Measurements from ENCODE around the gene OR1A1. TPM values are rescaled to one million over a fixed set of nuclear protein-coding genes. Genes with fewer than 3 reads are reported as not detected.
"Not testable (repeated sequence)": the region's sequence is repeated elsewhere in the genome, so short reads cannot be mapped to it uniquely, and the experiment has no call there.

Gene OR1A1, protein sequence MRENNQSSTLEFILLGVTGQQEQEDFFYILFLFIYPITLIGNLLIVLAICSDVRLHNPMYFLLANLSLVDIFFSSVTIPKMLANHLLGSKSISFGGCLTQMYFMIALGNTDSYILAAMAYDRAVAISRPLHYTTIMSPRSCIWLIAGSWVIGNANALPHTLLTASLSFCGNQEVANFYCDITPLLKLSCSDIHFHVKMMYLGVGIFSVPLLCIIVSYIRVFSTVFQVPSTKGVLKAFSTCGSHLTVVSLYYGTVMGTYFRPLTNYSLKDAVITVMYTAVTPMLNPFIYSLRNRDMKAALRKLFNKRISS
- not detected for polyA plus RNA-seq (2013, experiment 1 of 2)
- polyA plus RNA-seq (2013, experiment 2 of 2) = not detected

GRCh38 chr17:3207367-3207766 lies at the start of gene OR1A1:
Gene OR1A1 (plus strand): TSS chr17:3207667. CDS start chr17:3215621, 7,954 bp downstream.
- Histone ChIP-seq H3K9ac (ENCODE audit: low read depth, low read length) (no peak within 1 kb of the TSS), H3K27ac (ENCODE audit: low read depth, low read length) (no peak within 1 kb of the TSS), H3K27me3 (ENCODE audit: insufficient read depth, low read length) (no peaks in the 10 kb centered on the region), H3K9me3 (ENCODE audit: insufficient read depth, low read depth, low read length) (peaks cover 28% of the 10 kb centered on the region), H3K4me3 (ENCODE audit: low read length) (no peak within 1 kb of the TSS), H3K36me3 (ENCODE audit: insufficient read depth, low read length) (no peaks in the 10 kb centered on the region), H3K4me1 (ENCODE audit: insufficient read depth, low read length) (no peaks in the 10 kb centered on the region)
- 78% methylated on average over 7 of the region's 7 CpGs for WGBS

DNA sequence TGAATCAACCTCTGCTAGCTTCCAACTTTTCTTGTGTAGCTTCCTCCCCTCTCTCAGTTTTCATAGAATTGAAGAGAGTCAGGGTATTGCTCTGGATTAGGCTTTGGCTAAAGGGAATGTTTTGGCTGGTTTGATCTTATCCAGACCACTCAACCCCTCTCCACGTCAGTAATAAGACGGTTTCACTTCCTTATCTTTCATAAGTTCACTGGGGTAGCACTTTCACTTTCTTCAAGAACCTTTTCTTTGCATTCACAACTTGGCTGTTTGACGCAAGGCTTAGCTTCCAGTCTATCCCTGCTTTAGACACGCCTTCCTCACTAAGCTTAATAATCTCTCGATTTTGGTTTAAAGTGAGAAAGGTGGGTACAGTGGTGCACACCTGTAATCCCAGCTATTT lies 39.9 kb upstream of the OR1A1 start:
- WGBS = 86% methylated on average over 5 of the region's 5 CpGs
- Histone ChIP-seq H3K9ac (ENCODE audit: low read depth, low read length) (no peak overlapping the region), H3K4me1 (ENCODE audit: insufficient read depth, low read length) (no peaks in the 10 kb centered on the region), H3K4me3 (ENCODE audit: low read length) (no peak overlapping the region), H3K27ac (ENCODE audit: low read depth, low read length) (no peak overlapping the region), H3K27me3 (ENCODE audit: insufficient read depth, low read length) (no peaks in the 10 kb centered on the region), H3K36me3 (ENCODE audit: insufficient read depth, low read length) (no peaks in the 10 kb centered on the region), H3K9me3 (ENCODE audit: insufficient read depth, low read depth, low read length) (peaks cover 32% of the 10 kb centered on the region)

GRCh38 chr17:3189961-3190360 lies 17.5 kb upstream of the OR1A1 start:
- H3K4me3 ChIP-seq (ENCODE audit: low read length) = no peak overlapping the region
- 74% methylated on average over 4 of the region's 4 CpGs for WGBS
- no peak overlapping the region for H3K27ac ChIP-seq (ENCODE audit: low read depth, low read length)
- H3K36me3 ChIP-seq (ENCODE audit: insufficient read depth, low read length) = no peaks in the 10 kb centered on the region
- H3K4me1 ChIP-seq (ENCODE audit: insufficient read depth, low read length) = no peaks in the 10 kb centered on the region
- no peaks in the 10 kb centered on the region for H3K27me3 ChIP-seq (ENCODE audit: insufficient read depth, low read length)
- no peak overlapping the region for H3K9ac ChIP-seq (ENCODE audit: low read depth, low read length)
- H3K9me3 ChIP-seq (ENCODE audit: insufficient read depth, low read depth, low read length) = peaks cover 42% of the 10 kb centered on the region

- Histone ChIP-seq H3K27me3 (ENCODE audit: insufficient read depth, low read length) (no peaks in the 10 kb centered on the region), H3K9ac (ENCODE audit: low read depth, low read length) (no peak within 1 kb of the TSS), H3K9me3 (ENCODE audit: insufficient read depth, low read depth, low read length) (peaks cover 36% of the 10 kb centered on the region), H3K27ac (ENCODE audit: low read depth, low read length) (no peak within 1 kb of the TSS), H3K4me3 (ENCODE audit: low read length) (no peak within 1 kb of the TSS), H3K36me3 (ENCODE audit: insufficient read depth, low read length) (no peaks in the 10 kb centered on the region), H3K4me1 (ENCODE audit: insufficient read depth, low read length) (no peaks in the 10 kb centered on the region)
- 58% methylated on average over 3 of the region's 4 CpGs for WGBS
Measured at GRCh38 chr17:3197219-3197618, 10.2 kb upstream of the OR1A1 start, which contains the start of gene OR1A2. Gene OR1A2 (plus strand): TSS chr17:3197519. CDS start chr17:3197519, 0 bp downstream.

DNA sequence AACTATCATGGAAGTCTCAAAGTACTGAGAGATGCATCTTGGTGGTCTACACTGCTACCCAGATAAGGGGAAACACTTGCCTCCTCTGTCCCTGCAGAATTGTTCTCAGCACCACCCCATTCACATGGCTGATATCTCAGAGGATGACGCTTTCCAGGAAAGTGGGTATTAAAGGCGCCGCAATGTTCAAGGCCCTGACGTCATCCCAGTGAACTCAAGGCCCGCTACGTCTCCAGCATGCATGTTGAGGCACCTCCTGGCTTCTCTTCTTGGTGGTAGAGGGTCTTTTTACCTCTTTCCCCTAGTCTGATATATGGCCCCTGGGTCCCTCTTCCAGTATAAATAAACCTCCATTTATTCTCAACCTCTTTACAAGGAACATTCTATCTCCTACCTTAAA lies 1.0 kb downstream of the OR1A1 start:
- Histone ChIP-seq H3K4me1 (ENCODE audit: insufficient read depth, low read length) (no peaks in the 10 kb centered on the region), H3K4me3 (ENCODE audit: low read length) (no peak overlapping the region), H3K27me3 (ENCODE audit: insufficient read depth, low read length) (no peaks in the 10 kb centered on the region), H3K9me3 (ENCODE audit: insufficient read depth, low read depth, low read length) (peaks cover 21% of the 10 kb centered on the region; the same call in 1 of the 2 replicates), H3K27ac (ENCODE audit: low read depth, low read length) (no peak overlapping the region), H3K36me3 (ENCODE audit: insufficient read depth, low read length) (no peaks in the 10 kb centered on the region), H3K9ac (ENCODE audit: low read depth, low read length) (no peak overlapping the region)
- WGBS = 75% methylated on average over 6 of the region's 6 CpGs

- H3K36me3 ChIP-seq (ENCODE audit: insufficient read depth, low read length) = no peaks in the 10 kb centered on the region
- 86% methylated on average over 3 of the region's 3 CpGs for WGBS
Measured at GRCh38 chr17:3213001-3213400, 5.5 kb downstream of the OR1A1 start.

GRCh38 chr17:3213587-3213986 lies 6.1 kb downstream of the OR1A1 start:
- WGBS = 61% methylated on average over 6 of the region's 6 CpGs

More at GRCh38 chr17:3213001-3213400, 5.5 kb downstream of the OR1A1 start:
- H3K27me3 ChIP-seq (ENCODE audit: insufficient read depth, low read length) = no peaks in the 10 kb centered on the region
- H3K9me3 ChIP-seq (ENCODE audit: insufficient read depth, low read depth, low read length) = peaks cover 40% of the 10 kb centered on the region; the same call in 1 of the 2 replicates
- H3K4me3 ChIP-seq (ENCODE audit: low read length) = no peak overlapping the region
- no peaks in the 10 kb centered on the region for H3K4me1 ChIP-seq (ENCODE audit: insufficient read depth, low read length)
- H3K9ac ChIP-seq (ENCODE audit: low read depth, low read length) = no peak overlapping the region
- no peak overlapping the region for H3K27ac ChIP-seq (ENCODE audit: low read depth, low read length)

DNA sequence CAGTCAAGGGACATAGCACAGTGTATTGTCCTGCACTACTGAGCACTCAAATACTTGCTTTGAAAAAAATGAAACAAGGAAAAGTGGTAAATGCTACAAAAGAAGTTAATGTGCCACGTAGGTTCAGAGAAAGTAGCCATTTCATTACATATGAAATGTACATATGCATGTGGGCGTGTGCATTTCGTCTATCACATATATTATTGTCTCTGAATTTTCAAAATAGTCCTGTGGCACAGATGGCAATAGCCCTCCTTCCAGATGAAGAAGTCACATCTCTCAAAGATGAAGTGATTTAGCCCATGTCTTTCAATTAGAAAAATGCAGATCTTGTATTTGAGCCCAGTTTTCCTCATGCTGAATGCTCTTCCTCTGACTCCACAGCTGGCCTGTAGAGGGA lies 12.5 kb downstream of the OR1A1 start:
- WGBS = 61% methylated on average over 3 of the region's 3 CpGs
- not testable (repeated sequence) for H3K4me1 ChIP-seq (ENCODE audit: insufficient read depth, low read length); H3K36me3 ChIP-seq (ENCODE audit: insufficient read depth, low read length); H3K27ac ChIP-seq (ENCODE audit: low read depth, low read length); H3K4me3 ChIP-seq (ENCODE audit: low read length); H3K27me3 ChIP-seq (ENCODE audit: insufficient read depth, low read length); H3K9ac ChIP-seq (ENCODE audit: low read depth, low read length)
- peaks cover 29% of the 10 kb centered on the region; the same call in 1 of the 2 replicates for H3K9me3 ChIP-seq (ENCODE audit: insufficient read depth, low read depth, low read length)

More at GRCh38 chr17:3213587-3213986, 6.1 kb downstream of the OR1A1 start:
- H3K4me1 ChIP-seq (ENCODE audit: insufficient read depth, low read length) = no peaks in the 10 kb centered on the region
- H3K36me3 ChIP-seq (ENCODE audit: insufficient read depth, low read length) = no peaks in the 10 kb centered on the region
- no peak overlapping the region for H3K4me3 ChIP-seq (ENCODE audit: low read length)
- H3K9ac ChIP-seq (ENCODE audit: low read depth, low read length) = no peak overlapping the region
- H3K9me3 ChIP-seq (ENCODE audit: insufficient read depth, low read depth, low read length) = peaks cover 37% of the 10 kb centered on the region; the same call in 1 of the 2 replicates
- H3K27me3 ChIP-seq (ENCODE audit: insufficient read depth, low read length) = no peaks in the 10 kb centered on the region
- H3K27ac ChIP-seq (ENCODE audit: low read depth, low read length) = no peak overlapping the region

GRCh38 chr17:3221850-3222249 lies 14.4 kb downstream of the OR1A1 start:
- Histone ChIP-seq H3K27ac (ENCODE audit: low read depth, low read length) (no peak overlapping the region), H3K9me3 (ENCODE audit: insufficient read depth, low read depth, low read length) (peaks cover 19% of the 10 kb centered on the region; the same call in 1 of the 2 replicates), H3K9ac (ENCODE audit: low read depth, low read length) (no peak overlapping the region), H3K4me1 (ENCODE audit: insufficient read depth, low read length) (no peaks in the 10 kb centered on the region), H3K27me3 (ENCODE audit: insufficient read depth, low read length) (no peaks in the 10 kb centered on the region), H3K4me3 (ENCODE audit: low read length) (no peak overlapping the region), H3K36me3 (ENCODE audit: insufficient read depth, low read length) (no peaks in the 10 kb centered on the region)
- WGBS = 100% methylated on average over 1 of the region's 2 CpGs

DNA sequence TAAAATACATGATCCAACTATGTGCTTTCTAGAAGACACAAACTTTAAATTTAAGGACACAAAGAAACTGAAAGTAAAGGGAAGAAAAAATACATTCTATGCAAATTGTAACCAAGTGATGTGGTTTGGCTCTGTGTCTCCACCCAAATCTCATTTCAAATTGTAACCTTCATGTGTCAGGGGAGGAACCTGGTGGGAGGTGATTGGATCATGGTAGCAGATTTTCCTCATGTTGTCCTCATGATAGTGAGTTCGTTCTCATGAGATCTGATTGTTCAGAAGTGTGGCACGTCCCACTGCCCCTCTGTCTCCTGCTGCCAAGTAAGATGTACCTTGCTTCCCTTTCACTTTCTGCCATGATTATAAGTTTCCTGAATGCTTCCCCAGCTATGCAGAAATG lies 15.0 kb downstream of the OR1A1 start:
- H3K9ac ChIP-seq (ENCODE audit: low read depth, low read length) = no peak overlapping the region
- H3K4me3 ChIP-seq (ENCODE audit: low read length) = no peak overlapping the region
- 60% methylated on average over 2 of the region's 2 CpGs for WGBS
- no peaks in the 10 kb centered on the region for H3K27me3 ChIP-seq (ENCODE audit: insufficient read depth, low read length)
- no peak overlapping the region for H3K27ac ChIP-seq (ENCODE audit: low read depth, low read length)
- H3K36me3 ChIP-seq (ENCODE audit: insufficient read depth, low read length) = no peaks in the 10 kb centered on the region
- H3K4me1 ChIP-seq (ENCODE audit: insufficient read depth, low read length) = no peaks in the 10 kb centered on the region
- peaks cover 15% of the 10 kb centered on the region; the same call in 1 of the 2 replicates for H3K9me3 ChIP-seq (ENCODE audit: insufficient read depth, low read depth, low read length)

DNA sequence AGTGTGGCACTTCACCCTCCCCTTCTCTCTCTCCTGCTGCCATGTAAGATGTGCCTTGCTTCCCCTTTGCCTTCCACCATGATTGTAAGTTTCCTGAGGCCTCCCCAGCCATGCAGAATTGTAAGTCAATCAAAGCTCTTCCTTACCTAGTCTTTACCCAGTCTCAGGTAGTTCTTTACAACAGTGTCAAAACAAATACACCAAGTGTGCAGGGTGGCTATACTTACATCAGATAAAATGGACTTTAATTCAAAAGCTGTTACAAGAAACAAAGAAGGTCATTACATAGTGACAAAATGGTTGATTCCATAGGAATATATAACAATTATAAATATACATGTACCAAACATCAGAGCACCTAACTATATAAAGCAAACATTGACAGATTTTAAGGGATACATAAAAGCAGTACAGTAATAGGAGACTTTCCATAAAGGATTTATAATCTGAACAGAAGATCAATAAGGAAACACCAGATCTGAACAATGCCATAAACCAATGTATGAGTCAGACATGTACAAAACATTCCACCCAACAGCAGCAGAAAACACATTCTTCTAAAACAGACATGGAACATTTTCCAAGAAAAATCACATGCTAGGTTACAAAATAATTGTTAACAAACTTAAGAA lies 17.4 kb downstream of the OR1A1 start:
- not testable (repeated sequence) for H3K27ac ChIP-seq (ENCODE audit: low read depth, low read length); H3K27me3 ChIP-seq (ENCODE audit: insufficient read depth, low read length); H3K4me3 ChIP-seq (ENCODE audit: low read length)

More for the DNA sequence above, 17.4 kb downstream of the OR1A1 start:
- not testable (repeated sequence) for H3K36me3 ChIP-seq (ENCODE audit: insufficient read depth, low read length); H3K4me1 ChIP-seq (ENCODE audit: insufficient read depth, low read length); H3K9ac ChIP-seq (ENCODE audit: low read depth, low read length)
- peaks cover 13% of the 10 kb centered on the region; the same call in 1 of the 2 replicates for H3K9me3 ChIP-seq (ENCODE audit: insufficient read depth, low read depth, low read length)
